ENCODE data around the gene LRCH3.

The LRCH3 gene

GRCh38 chr3:197888511-197888910 is 97.5 kb downstream of the LRCH3 start:
- Histone ChIP-seq H3K27me3 (replicated peaks) (no peaks in the 10 kb centered on the region), H3K36me3 (replicated peaks) (peaks cover 12% of the 10 kb centered on the region), H3K4me3 (ENCODE audit: low read depth, low read length) (no peak overlapping the region), H3K27ac (no peak overlapping the region)
- in situ Hi-C loops (cut with HindIII; ENCODE audit: low pct_ligation_motif_present, low sequenced_read_pairs): no loop called here
- no peak for DNase-seq
- TF ChIP-seq CTCF (IDR thresholded peaks at IDR 0.05; ENCODE audit: low read depth, low read length, missing control alignments): no peak

- TF ChIP-seq CTCF (IDR thresholded peaks at IDR 0.05; ENCODE audit: low read depth, low read length, missing control alignments): no peak
- in situ Hi-C loops (cut with HindIII; ENCODE audit: low pct_ligation_motif_present, low sequenced_read_pairs): no loop called here
- DNase-seq: no peak
- no peak overlapping the region for H3K27ac ChIP-seq
- peaks cover 6% of the 10 kb centered on the region for H3K36me3 ChIP-seq (replicated peaks)
- H3K4me3 ChIP-seq (ENCODE audit: low read depth, low read length): no peak overlapping the region
- no peaks in the 10 kb centered on the region for H3K27me3 ChIP-seq (replicated peaks)
Observed at GRCh38 chr3:197889204-197889930, 98.3 kb downstream of the LRCH3 start.

- H3K36me3 ChIP-seq (replicated peaks): no peaks in the 10 kb centered on the region
- H3K4me3 ChIP-seq (ENCODE audit: low read depth, low read length): no peak overlapping the region
- H3K27ac ChIP-seq: no peak overlapping the region
- in situ Hi-C loops (cut with HindIII; ENCODE audit: low pct_ligation_motif_present, low sequenced_read_pairs): no loop called here
- H3K27me3 ChIP-seq (replicated peaks): no peaks in the 10 kb centered on the region
- no peak for DNase-seq
- no peak for TF ChIP-seq CTCF (IDR thresholded peaks at IDR 0.05; ENCODE audit: low read depth, low read length, missing control alignments)
Observed at GRCh38 chr3:197890693-197891092, 99.6 kb downstream of the LRCH3 start.

GRCh38 chr3:197892162-197892561 is 101.1 kb downstream of the LRCH3 start:
- in situ Hi-C loops (cut with HindIII; ENCODE audit: low pct_ligation_motif_present, low sequenced_read_pairs): no loop called here
- H3K27me3 ChIP-seq (replicated peaks): no peaks in the 10 kb centered on the region
- no peak overlapping the region for H3K4me3 ChIP-seq (ENCODE audit: low read depth, low read length)
- H3K36me3 ChIP-seq (replicated peaks): no peaks in the 10 kb centered on the region
- no peak for TF ChIP-seq CTCF (IDR thresholded peaks at IDR 0.05; ENCODE audit: low read depth, low read length, missing control alignments)
- H3K27ac ChIP-seq: no peak overlapping the region
- no peak for DNase-seq

- no peaks in the 10 kb centered on the region for H3K36me3 ChIP-seq (replicated peaks)
- no peaks in the 10 kb centered on the region for H3K27me3 ChIP-seq (replicated peaks)
- no peak overlapping the region for H3K4me3 ChIP-seq (ENCODE audit: low read depth, low read length)
- in situ Hi-C loops (cut with HindIII; ENCODE audit: low pct_ligation_motif_present, low sequenced_read_pairs): no loop called here
- no peak overlapping the region for H3K27ac ChIP-seq
- TF ChIP-seq CTCF (IDR thresholded peaks at IDR 0.05; ENCODE audit: low read depth, low read length, missing control alignments): no peak
- DNase-seq: no peak
Observed at GRCh38 chr3:197896421-197896820, 105.4 kb downstream of the LRCH3 start.

Measured in brain microvascular endothelial cell (primary cell).